H1 (cell line): ENCODE data around the gene ADGRL2.

ENCODE experiments used
- E2F6 ChIP-seq: IDR thresholded peaks from 2 replicates; pipeline ENCODE4 v1.6.1; 2012; ENCODE audit warnings: inconsistent platforms
- EZH2 ChIP-seq: fragments of 200-600 bp; sonication (generic); IDR thresholded peaks from 2 replicates; pipeline ENCODE4 v1.7.1; 2012; ENCODE audit warnings: low read depth, mild to moderate bottlenecking, moderate library complexity, low read length, inconsistent platforms; ENCODE audit not compliant: severe bottlenecking
- JUN ChIP-seq: IDR thresholded peaks from 2 replicates; pipeline ENCODE4 v1.6.1; 2011; ENCODE audit warnings: low read depth, mild to moderate bottlenecking, improper control_type of control experiment, low read length
- KDM1A ChIP-seq: fragments of 200-600, 300-600 bp; sonication (generic); IDR thresholded peaks from 2 replicates; pipeline ENCODE4 v1.7.1; 2016; ENCODE audit warnings: mild to moderate bottlenecking, low read length, borderline replicate concordance
- TEAD4 ChIP-seq: IDR thresholded peaks from 2 replicates; pipeline ENCODE4 v1.6.1; 2012; ENCODE audit warnings: low read depth, low read length, inconsistent platforms, mixed read lengths
- YY1 ChIP-seq: IDR thresholded peaks from 2 replicates; pipeline ENCODE4 v1.6.1; 2011; ENCODE audit warnings: low read depth, mild to moderate bottlenecking, low read length

GRCh38 chr1:82007804-82008203 is 207.1 kb downstream of the ADGRL2 start:
- TF ChIP-seq EZH2 (no peak), YY1 (no peak), KDM1A (no peak), JUN (no peak), TEAD4 (no peak), E2F6 (no peak)
